Hepatocyte (in vitro differentiated cells): ENCODE results near the gene CACNA2D1.

Experiments used
- CTCF ChIP-seq: fragments of 200-600 bp; sonication (generic); IDR thresholded peaks from 2 replicates; pipeline ENCODE4 v1.5.1; 2016; ENCODE audit warnings: antibody characterized with exemption, mild to moderate bottlenecking; ENCODE audit not compliant: poor library complexity
- EZH2phosphoT487 ChIP-seq: fragments of 200-600 bp; sonication (generic); IDR thresholded peaks from one replicate; pipeline ENCODE4 v1.6.1; 2018; ENCODE audit warnings: antibody characterized with exemption, mild to moderate bottlenecking, low read depth, moderate library complexity; ENCODE audit not compliant: unreplicated experiment, severe bottlenecking

GRCh38 chr7:82019551-82020475 lies 423.8 kb downstream of the CACNA2D1 start:
- TF ChIP-seq CTCF = no peak
- no peak for TF ChIP-seq EZH2phosphoT487
